K562 (cell line): ENCODE data around the gene PPT1. TPM values are rescaled to one million over a fixed set of nuclear protein-coding genes. Genes with fewer than 3 reads are reported as not detected.

ENCODE experiments used
- REST ChIP-seq, 2 experiments: fragments of 450-650 bp; formaldehyde crosslinking in 1 of 2; IDR thresholded peaks; 2 replicates each; pipeline versions ENCODE4 v1.4.0 to v1.6.1; 2014 to 2020; ENCODE audit warnings: mild to moderate bottlenecking in 2 of 2, borderline replicate concordance in 1 of 2, low read depth in 1 of 2
- ZNF764 ChIP-seq: fragments of 250-450 bp; sonication (Bioruptor Pico); IDR thresholded peaks from 2 replicates; pipeline ENCODE4 v1.4.0; 2020; ENCODE audit warnings: low read depth, mild to moderate bottlenecking, moderate library complexity
- polyA plus RNA-seq, 8 experiments: library from polyadenylated mRNA; depleted of rRNA in 4 of 8; stranded (reverse) in 5 of 8; unstranded in 3 of 8; fragments of >200 nt; fragmentation: Nextera tagmentation in 2 of 8; fragmentation: Illumina TruSeq in 1 of 8; extraction: Ambion mirVana in 2 of 8; extraction: Trizol in 1 of 8; gene quantifications; 2 replicates each; pipeline versions ENCODE4 v1.2.1 to v1.2.3, GENCODE V29; 2011 to 2014; ENCODE audit warnings: inconsistent platforms in 1 of 8, missing spikeins in 1 of 8
- total RNA-seq, 7 experiments: library from RNA; depleted of rRNA in 6 of 7; stranded (reverse); fragments of >200 nt in 6 of 7; fragmentation: Illumina TruSeq in 2 of 7; extraction: Trizol in 2 of 7; gene quantifications; 2 replicates each; pipeline versions ENCODE4 v1.2.1 to v1.2.3, GENCODE V29; 2011 to 2021; ENCODE audit warnings: low replicate concordance in 1 of 7
- TF ChIP-seq, protein P1 (sequence below), 2 experiments: fragments of 450-650 bp in 1 of 2; sonication (generic) in 1 of 2; formaldehyde crosslinking in 1 of 2; IDR thresholded peaks; 2 replicates each; pipeline versions ENCODE4 v1.7.1 to v1.9.0; 2016 to 2022; ENCODE audit warnings: inconsistent platforms in 1 of 2, mild to moderate bottlenecking in 1 of 2, missing genetic modification reagents in 1 of 2

The PPT1 gene
- total and polyA plus RNA-seq, 9 of the 15 experiments (the other 6 are each of a cell fraction or from before 2014, with no cell fraction given) = 72.2 to 285 (median 143) TPM

DNA sequence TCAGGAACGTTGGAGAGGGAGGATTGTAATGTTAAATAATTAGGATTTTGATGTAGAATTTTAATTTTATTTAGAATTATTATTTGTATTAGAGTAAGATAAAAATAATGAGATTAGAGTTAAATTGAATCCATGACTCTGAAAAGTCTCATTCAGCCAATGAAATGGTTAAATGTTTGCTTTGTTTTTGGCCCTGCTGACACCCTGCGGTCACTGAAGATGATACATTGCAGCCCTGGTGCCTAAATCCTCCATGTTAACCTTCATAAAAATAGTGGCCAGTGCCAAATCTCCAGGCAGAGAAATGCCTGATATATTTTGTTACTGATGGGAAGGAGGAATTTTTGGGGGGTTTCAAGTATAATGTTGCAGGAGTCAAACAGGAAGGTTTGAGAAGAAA lies 36.8 kb upstream of the PPT1 start (continued):
- TF ChIP-seq, protein P1, sequence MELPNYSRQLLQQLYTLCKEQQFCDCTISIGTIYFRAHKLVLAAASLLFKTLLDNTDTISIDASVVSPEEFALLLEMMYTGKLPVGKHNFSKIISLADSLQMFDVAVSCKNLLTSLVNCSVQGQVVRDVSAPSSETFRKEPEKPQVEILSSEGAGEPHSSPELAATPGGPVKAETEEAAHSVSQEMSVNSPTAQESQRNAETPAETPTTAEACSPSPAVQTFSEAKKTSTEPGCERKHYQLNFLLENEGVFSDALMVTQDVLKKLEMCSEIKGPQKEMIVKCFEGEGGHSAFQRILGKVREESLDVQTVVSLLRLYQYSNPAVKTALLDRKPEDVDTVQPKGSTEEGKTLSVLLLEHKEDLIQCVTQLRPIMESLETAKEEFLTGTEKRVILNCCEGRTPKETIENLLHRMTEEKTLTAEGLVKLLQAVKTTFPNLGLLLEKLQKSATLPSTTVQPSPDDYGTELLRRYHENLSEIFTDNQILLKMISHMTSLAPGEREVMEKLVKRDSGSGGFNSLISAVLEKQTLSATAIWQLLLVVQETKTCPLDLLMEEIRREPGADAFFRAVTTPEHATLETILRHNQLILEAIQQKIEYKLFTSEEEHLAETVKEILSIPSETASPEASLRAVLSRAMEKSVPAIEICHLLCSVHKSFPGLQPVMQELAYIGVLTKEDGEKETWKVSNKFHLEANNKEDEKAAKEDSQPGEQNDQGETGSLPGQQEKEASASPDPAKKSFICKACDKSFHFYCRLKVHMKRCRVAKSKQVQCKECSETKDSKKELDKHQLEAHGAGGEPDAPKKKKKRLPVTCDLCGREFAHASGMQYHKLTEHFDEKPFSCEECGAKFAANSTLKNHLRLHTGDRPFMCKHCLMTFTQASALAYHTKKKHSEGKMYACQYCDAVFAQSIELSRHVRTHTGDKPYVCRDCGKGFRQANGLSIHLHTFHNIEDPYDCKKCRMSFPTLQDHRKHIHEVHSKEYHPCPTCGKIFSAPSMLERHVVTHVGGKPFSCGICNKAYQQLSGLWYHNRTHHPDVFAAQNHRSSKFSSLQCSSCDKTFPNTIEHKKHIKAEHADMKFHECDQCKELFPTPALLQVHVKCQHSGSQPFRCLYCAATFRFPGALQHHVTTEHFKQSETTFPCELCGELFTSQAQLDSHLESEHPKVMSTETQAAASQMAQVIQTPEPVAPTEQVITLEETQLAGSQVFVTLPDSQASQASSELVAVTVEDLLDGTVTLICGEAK (IDR thresholded peaks at IDR 0.05) = no peak
- TF ChIP-seq, protein P1 (CRISPR knock-in tag; IDR thresholded peaks at IDR 0.05) = no peak
- TF ChIP-seq REST (IDR thresholded peaks at IDR 0.05; ENCODE audit: borderline replicate concordance) (peak; percentile 23; the same call in 1 of the 2 replicates), REST (CRISPR knock-in tag; IDR thresholded peaks at IDR 0.05; ENCODE audit: low read depth) (no peak), ZNF764 (no peak)
